Glutamatergic neuron (in vitro differentiated cells): ENCODE results near the gene CNIH2. TPM values are rescaled to one million over a fixed set of nuclear protein-coding genes. Genes with fewer than 3 reads are reported as not detected.

Experiments
- DNase-seq: peaks from one replicate; pipeline ENCODE4 v3.0.0; 2022
- H3K27ac Mint-ChIP-seq: one replicate; pipeline ENCODE4 v1.8.0; 2020; ENCODE audit warnings: mild to moderate bottlenecking, mixed read lengths, inconsistent platforms; ENCODE audit not compliant: unreplicated experiment
- H3K27me3 Mint-ChIP-seq: one replicate; pipeline ENCODE4 v1.8.0; 2020; ENCODE audit warnings: mild to moderate bottlenecking, moderate library complexity, mixed read lengths, inconsistent platforms; ENCODE audit not compliant: unreplicated experiment
- H3K36me3 Mint-ChIP-seq: one replicate; pipeline ENCODE4 v1.8.0; 2020; ENCODE audit warnings: mild to moderate bottlenecking, mixed read lengths, inconsistent platforms; ENCODE audit not compliant: unreplicated experiment
- H3K4me1 Mint-ChIP-seq: one replicate; pipeline ENCODE4 v1.8.0; 2020; ENCODE audit warnings: mild to moderate bottlenecking, low read depth, mixed read lengths, inconsistent platforms; ENCODE audit not compliant: unreplicated experiment
- H3K4me3 Mint-ChIP-seq: one replicate; pipeline ENCODE4 v1.8.0; 2020; ENCODE audit warnings: mild to moderate bottlenecking, mixed read lengths, inconsistent platforms; ENCODE audit not compliant: unreplicated experiment
- H3K9me3 Mint-ChIP-seq: one replicate; pipeline ENCODE4 v1.8.0; 2020; ENCODE audit warnings: mild to moderate bottlenecking, moderate library complexity, mixed read lengths, inconsistent platforms; ENCODE audit not compliant: unreplicated experiment
- CTCF ChIP-seq: fragments of 200-600 bp; sonication (generic); IDR thresholded peaks from one replicate; pipeline ENCODE4 v1.5.0; 2021; ENCODE audit not compliant: partially characterized antibody, unreplicated experiment
- total RNA-seq: library from RNA; stranded (reverse); fragmentation: NEBNext Ultra II Directional; extraction: Animal tissue kit (Norgen Biotek cat#: 25700); gene quantifications from one replicate; pipeline ENCODE4 v1.2.1, GENCODE V29; 2021; ENCODE audit not compliant: unreplicated experiment

Gene CNIH2
- total RNA-seq, 1 donor from 2014 or later = 61.3 TPM

DNA sequence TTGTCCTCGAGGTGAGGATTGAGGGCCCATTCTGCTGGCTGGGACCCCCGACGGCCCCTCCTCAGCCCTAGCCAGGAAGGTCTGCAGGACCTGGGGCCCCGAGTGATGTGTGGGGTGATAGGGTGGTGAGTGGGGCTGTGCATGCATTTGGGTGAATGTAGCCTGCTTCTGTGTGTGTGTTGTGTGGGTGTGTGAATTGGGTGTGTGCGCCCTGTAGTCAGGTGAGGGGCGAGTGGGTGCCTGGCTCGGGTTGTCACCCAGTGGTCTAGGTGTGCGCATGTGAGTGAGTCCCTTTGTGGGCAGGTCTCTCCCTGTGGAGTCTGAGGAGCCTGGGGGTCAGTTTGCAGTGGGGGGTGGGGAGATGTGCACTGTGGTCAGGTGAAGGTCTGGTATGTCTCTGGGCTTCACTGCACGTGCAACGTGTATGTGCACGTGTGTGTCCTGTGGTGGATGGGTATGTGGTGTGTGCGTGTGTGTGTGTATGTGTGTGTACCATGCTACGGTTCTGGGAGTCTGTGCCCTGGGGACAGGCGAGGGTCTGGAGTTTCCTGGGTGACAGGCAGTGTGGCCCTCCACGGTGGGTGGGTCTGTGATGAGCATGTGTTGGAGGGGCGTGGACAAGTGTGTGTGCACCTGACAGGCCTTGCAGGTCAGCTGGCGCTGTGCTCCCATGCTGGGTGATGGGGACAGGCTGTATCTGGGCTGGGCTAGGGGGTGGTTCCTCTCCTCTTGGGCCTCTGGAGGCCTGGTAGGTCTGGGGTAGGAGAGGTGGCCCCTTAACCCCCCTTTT is 14.8 kb downstream of the CNIH2 start:
- no peaks in the 10 kb centered on the region for H3K36me3 Mint-ChIP-seq
- H3K27me3 Mint-ChIP-seq = peaks cover 27% of the 10 kb centered on the region
- peak overlapping the region; percentile 79 for H3K4me3 Mint-ChIP-seq
- peaks cover 24% of the 10 kb centered on the region for H3K9me3 Mint-ChIP-seq
- no peak for TF ChIP-seq CTCF
- H3K4me1 Mint-ChIP-seq = peaks cover 21% of the 10 kb centered on the region
- H3K27ac Mint-ChIP-seq = peak overlapping the region; percentile 40
- DNase-seq = no peak

DNA sequence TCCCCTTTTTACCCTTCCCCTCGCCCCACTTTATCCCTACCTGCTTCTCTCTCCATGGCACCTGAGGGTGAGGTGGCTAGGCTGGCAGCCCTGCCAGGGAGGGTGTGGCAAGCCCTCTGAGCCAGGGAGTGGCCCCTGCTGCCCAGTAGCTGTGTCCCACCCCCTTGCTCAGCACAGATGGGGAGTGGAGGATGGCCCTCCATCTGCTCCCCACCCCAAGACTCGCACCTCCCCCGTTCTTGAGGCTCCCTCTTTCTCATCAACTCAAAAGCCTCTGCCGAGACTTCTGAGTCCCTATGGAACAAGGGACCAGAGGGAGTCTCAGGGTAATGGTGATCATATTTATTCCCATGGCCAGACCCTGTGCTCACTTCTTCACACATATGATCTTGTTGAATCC is 15.4 kb downstream of the CNIH2 start:
- peak overlapping the region; percentile 55 for H3K4me3 Mint-ChIP-seq
- H3K9me3 Mint-ChIP-seq = peaks cover 24% of the 10 kb centered on the region
- H3K36me3 Mint-ChIP-seq = no peaks in the 10 kb centered on the region
- H3K27ac Mint-ChIP-seq = no peak overlapping the region
- peaks cover 21% of the 10 kb centered on the region for H3K4me1 Mint-ChIP-seq
- peaks cover 27% of the 10 kb centered on the region for H3K27me3 Mint-ChIP-seq
- no peak for TF ChIP-seq CTCF
- no peak for DNase-seq

GRCh38 chr11:66293777-66294625 is 16.0 kb downstream of the CNIH2 start:
- Mint-ChIP-seq H3K27me3 (peaks cover 26% of the 10 kb centered on the region), H3K4me3 (no peak overlapping the region), H3K9me3 (peaks cover 24% of the 10 kb centered on the region), H3K4me1 (peaks cover 21% of the 10 kb centered on the region), H3K36me3 (no peaks in the 10 kb centered on the region), H3K27ac (no peak overlapping the region)
- TF ChIP-seq CTCF = no peak
- DNase-seq = no peak

DNA sequence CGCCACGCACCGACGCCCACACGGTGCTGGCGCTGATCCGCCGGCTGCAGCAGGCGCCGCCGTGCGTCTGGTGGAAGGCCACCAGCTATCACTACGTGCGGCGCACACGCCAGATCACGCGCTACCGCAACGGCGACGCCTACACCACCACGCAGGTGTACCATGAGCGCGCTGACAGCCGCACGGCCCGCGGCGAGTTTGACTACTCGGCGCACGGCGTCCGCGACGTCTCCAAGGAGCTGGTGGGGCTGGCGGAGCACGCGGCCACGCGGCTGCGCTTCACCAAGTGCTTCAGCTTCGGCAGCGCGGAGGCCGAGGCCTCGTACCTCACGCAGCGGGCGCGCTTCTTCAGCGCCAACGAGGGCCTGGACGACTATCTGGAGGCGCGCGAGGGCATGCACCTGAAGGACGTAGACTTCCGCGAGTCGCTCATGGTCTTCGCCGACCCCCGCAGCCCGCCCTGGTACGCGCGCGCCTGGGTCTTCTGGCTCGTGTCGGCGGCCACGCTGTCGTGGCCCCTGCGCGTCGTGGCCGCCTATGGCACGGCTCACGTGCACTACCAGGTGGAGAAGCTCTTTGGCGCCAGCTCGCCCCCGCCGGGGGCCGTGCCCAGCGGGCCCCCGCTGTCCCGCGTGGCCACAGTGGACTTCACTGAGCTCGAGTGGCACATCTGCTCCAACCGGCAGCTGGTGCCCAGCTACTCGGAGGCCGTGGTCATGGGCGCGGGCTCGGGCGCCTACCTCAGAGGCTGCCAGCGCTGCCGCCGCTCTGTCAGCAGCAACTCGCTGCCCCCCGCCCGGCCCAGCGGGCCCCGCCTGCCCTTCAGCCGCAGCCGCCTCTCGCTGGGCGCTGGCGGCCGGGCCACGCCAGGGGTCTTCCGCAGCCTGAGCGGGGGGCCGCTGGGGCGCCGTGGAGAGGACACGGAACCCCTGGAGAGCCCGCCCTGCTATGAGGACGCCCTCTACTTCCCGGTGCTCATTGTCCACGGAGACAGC is 16.9 kb downstream of the CNIH2 start:
- no peak for TF ChIP-seq CTCF
- Mint-ChIP-seq H3K4me1 (peaks cover 19% of the 10 kb centered on the region), H3K9me3 (peaks cover 21% of the 10 kb centered on the region), H3K27me3 (peaks cover 22% of the 10 kb centered on the region), H3K4me3 (no peak overlapping the region), H3K36me3 (no peaks in the 10 kb centered on the region), H3K27ac (no peak overlapping the region)
- DNase-seq = no peak
